ENCODE measurements around the gene LDLR. TPM values are rescaled to one million over a fixed set of nuclear protein-coding genes. Genes with fewer than 3 reads are reported as not detected.

Gene LDLR
- total RNA-seq, 1 donor from 2014 or later: 99.2 TPM

DNA sequence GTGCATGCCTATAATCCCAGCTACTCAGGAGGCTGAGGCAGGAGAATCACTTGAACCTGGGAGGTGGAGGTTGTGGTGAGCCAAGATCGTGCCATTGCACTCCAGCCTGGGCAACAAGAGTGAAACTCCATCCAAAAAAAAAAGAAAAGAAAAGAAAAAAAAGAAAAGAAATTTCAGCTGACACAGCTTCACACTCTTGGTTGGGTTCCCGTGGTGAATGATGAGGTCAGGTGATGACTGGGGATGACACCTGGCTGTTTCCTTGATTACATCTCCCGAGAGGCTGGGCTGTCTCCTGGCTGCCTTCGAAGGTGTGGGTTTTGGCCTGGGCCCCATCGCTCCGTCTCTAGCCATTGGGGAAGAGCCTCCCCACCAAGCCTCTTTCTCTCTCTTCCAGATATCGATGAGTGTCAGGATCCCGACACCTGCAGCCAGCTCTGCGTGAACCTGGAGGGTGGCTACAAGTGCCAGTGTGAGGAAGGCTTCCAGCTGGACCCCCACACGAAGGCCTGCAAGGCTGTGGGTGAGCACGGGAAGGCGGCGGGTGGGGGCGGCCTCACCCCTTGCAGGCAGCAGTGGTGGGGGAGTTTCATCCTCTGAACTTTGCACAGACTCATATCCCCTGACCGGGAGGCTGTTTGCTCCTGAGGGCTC is 22.0 kb downstream of the LDLR start:
- H3K36me3 Mint-ChIP-seq: peaks cover 31% of the 10 kb centered on the region
- H3K27ac Mint-ChIP-seq: no peak overlapping the region
- no peak overlapping the region for H3K4me3 Mint-ChIP-seq

DNA sequence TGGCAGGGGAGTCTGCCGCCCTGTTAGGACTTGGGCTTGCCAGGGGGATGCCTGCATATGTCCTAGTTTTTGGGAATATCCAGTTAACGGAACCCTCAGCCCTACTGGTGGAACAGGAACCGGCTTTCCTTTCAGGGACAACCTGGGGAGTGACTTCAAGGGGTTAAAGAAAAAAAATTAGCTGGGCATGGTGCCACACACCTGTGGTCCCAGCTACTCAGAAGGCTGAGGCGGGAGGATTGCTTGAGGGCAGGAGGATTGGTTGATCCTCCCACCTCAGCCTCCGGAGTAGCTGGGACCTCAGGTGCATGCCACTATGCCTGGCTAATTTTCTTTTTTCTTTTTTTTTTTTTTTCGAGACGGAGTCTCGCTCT is 22.5 kb downstream of the LDLR start:
- Mint-ChIP-seq H3K27ac (no peak overlapping the region), H3K36me3 (peaks cover 31% of the 10 kb centered on the region), H3K4me3 (no peak overlapping the region), H3K4me1 (no peaks in the 10 kb centered on the region), H3K9me3 (no peaks in the 10 kb centered on the region), H3K27me3 (ENCODE audit: low read depth) (no peaks in the 10 kb centered on the region)
- DNase-seq (ENCODE audit: low spot score in 2 of 2, unreplicated experiment in 2 of 2): no peak
- TF ChIP-seq, protein P1, sequence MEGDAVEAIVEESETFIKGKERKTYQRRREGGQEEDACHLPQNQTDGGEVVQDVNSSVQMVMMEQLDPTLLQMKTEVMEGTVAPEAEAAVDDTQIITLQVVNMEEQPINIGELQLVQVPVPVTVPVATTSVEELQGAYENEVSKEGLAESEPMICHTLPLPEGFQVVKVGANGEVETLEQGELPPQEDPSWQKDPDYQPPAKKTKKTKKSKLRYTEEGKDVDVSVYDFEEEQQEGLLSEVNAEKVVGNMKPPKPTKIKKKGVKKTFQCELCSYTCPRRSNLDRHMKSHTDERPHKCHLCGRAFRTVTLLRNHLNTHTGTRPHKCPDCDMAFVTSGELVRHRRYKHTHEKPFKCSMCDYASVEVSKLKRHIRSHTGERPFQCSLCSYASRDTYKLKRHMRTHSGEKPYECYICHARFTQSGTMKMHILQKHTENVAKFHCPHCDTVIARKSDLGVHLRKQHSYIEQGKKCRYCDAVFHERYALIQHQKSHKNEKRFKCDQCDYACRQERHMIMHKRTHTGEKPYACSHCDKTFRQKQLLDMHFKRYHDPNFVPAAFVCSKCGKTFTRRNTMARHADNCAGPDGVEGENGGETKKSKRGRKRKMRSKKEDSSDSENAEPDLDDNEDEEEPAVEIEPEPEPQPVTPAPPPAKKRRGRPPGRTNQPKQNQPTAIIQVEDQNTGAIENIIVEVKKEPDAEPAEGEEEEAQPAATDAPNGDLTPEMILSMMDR (IDR thresholded peaks at IDR 0.05; ENCODE audit: unreplicated experiment): no peak

More for the DNA sequence above, 22.0 kb downstream of the LDLR start:
- TF ChIP-seq, protein P1 (IDR thresholded peaks at IDR 0.05; ENCODE audit: unreplicated experiment): no peak
- H3K9me3 Mint-ChIP-seq: no peaks in the 10 kb centered on the region
- H3K27me3 Mint-ChIP-seq (ENCODE audit: low read depth): no peaks in the 10 kb centered on the region
- DNase-seq (ENCODE audit: low spot score in 2 of 2, unreplicated experiment in 2 of 2): no peak
- H3K4me1 Mint-ChIP-seq: no peaks in the 10 kb centered on the region

DNA sequence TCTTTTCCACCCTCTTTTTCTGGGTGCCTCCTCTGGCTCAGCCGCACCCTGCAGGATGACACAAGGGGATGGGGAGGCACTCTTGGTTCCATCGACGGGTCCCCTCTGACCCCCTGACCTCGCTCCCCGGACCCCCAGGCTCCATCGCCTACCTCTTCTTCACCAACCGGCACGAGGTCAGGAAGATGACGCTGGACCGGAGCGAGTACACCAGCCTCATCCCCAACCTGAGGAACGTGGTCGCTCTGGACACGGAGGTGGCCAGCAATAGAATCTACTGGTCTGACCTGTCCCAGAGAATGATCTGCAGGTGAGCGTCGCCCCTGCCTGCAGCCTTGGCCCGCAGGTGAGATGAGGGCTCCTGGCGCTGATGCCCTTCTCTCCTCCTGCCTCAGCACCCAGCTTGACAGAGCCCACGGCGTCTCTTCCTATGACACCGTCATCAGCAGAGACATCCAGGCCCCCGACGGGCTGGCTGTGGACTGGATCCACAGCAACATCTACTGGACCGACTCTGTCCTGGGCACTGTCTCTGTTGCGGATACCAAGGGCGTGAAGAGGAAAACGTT is 24.0 kb downstream of the LDLR start:
- DNase-seq (ENCODE audit: low spot score in 2 of 2, unreplicated experiment in 2 of 2): no peak
- H3K4me3 Mint-ChIP-seq: no peak overlapping the region
- no peaks in the 10 kb centered on the region for H3K27me3 Mint-ChIP-seq (ENCODE audit: low read depth)
- H3K27ac Mint-ChIP-seq: no peak overlapping the region
- no peaks in the 10 kb centered on the region for H3K9me3 Mint-ChIP-seq
- TF ChIP-seq, protein P1 (IDR thresholded peaks at IDR 0.05; ENCODE audit: unreplicated experiment): no peak
- H3K36me3 Mint-ChIP-seq: peaks cover 34% of the 10 kb centered on the region
- H3K4me1 Mint-ChIP-seq: no peaks in the 10 kb centered on the region

DNA sequence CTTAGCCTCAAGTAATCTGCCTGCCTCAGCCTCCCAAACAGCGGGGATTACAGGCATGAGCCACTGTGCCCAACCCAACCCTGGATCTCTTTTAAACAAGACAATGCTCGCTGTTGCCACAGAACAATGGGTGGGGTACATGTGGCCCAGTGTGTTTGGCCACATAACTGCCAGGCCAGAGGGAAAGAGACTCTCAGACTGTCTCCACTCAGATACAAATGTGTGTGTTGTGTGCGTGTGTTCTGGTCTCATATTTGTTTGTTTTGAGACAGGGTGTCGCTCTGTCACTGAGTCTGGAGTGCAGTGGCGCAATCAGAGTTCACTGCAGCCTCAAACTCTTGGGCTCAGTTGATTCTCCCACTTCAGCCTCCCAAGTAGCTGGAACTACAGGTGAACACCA is 25.8 kb downstream of the LDLR start:
- Mint-ChIP-seq H3K4me3 (no peak overlapping the region), H3K4me1 (no peaks in the 10 kb centered on the region), H3K27ac (peak overlapping the region; percentile 61), H3K36me3 (peaks cover 34% of the 10 kb centered on the region), H3K9me3 (no peaks in the 10 kb centered on the region), H3K27me3 (ENCODE audit: low read depth) (no peaks in the 10 kb centered on the region)
- no peak for DNase-seq (ENCODE audit: low spot score in 2 of 2, unreplicated experiment in 2 of 2)
- TF ChIP-seq, protein P1 (IDR thresholded peaks at IDR 0.05; ENCODE audit: unreplicated experiment): no peak

DNA sequence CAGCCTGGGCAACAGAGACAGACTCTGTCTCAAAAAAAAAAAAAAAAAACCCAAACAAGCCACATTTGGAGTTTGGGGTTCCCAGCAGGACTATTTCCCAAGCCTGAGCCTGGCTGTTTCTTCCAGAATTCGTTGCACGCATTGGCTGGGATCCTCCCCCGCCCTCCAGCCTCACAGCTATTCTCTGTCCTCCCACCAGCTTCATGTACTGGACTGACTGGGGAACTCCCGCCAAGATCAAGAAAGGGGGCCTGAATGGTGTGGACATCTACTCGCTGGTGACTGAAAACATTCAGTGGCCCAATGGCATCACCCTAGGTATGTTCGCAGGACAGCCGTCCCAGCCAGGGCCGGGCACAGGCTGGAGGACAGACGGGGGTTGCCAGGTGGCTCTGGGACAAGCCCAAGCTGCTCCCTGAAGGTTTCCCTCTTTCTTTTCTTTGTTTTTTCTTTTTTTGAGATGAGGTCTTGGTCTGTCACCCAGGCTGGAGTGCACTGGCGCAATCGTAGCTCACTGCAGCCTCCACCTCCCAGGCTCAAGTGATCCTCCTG is 26.7 kb downstream of the LDLR start:
- DNase-seq (ENCODE audit: low spot score in 2 of 2, unreplicated experiment in 2 of 2): no peak
- Mint-ChIP-seq H3K9me3 (no peaks in the 10 kb centered on the region), H3K4me1 (no peaks in the 10 kb centered on the region), H3K36me3 (peaks cover 42% of the 10 kb centered on the region), H3K27me3 (ENCODE audit: low read depth) (no peaks in the 10 kb centered on the region), H3K4me3 (no peak overlapping the region), H3K27ac (no peak overlapping the region)
- TF ChIP-seq, protein P1 (IDR thresholded peaks at IDR 0.05; ENCODE audit: unreplicated experiment): no peak

Data from mesothelial cell of epicardium (in vitro differentiated cells).